Trophoblast cell (in vitro differentiated cells and primary cell): ENCODE results near the gene TOMM70. TPM values are rescaled to one million over a fixed set of nuclear protein-coding genes. Genes with fewer than 3 reads are reported as not detected.
"Not testable (repeated sequence)": the region's sequence is repeated elsewhere in the genome, so short reads cannot be mapped to it uniquely, and the experiment has no call there.

ENCODE experiments used
- DNase-seq, 2 donors: peaks; one replicate each; pipeline ENCODE4 v3.0.0-alpha.2; 2016
- H2AFZ ChIP-seq: 2 replicates; pipeline ENCODE4 v1.6.1; 2013; ENCODE audit warnings: low read length, moderate library complexity, mild to moderate bottlenecking; ENCODE audit not compliant: insufficient read depth, poor library complexity
- H2AK5ac ChIP-seq: 2 replicates; pipeline ENCODE4 v1.6.1; 2013; ENCODE audit warnings: mild to moderate bottlenecking, low read length
- H2BK120ac ChIP-seq: 2 replicates; pipeline ENCODE4 v1.6.1; 2013; ENCODE audit warnings: low read length, mild to moderate bottlenecking, moderate library complexity; ENCODE audit not compliant: insufficient read depth, poor library complexity
- H2BK12ac ChIP-seq: 2 replicates; pipeline ENCODE4 v1.6.1; 2013; ENCODE audit warnings: mild to moderate bottlenecking, low read length, moderate library complexity
- H2BK5ac ChIP-seq: 2 replicates; pipeline ENCODE4 v1.6.1; 2013; ENCODE audit warnings: low read length, low read depth, moderate library complexity, mild to moderate bottlenecking; ENCODE audit not compliant: poor library complexity
- H3K14ac ChIP-seq: 2 replicates; pipeline ENCODE4 v1.6.1; 2013; ENCODE audit warnings: mild to moderate bottlenecking, low read length
- H3K18ac ChIP-seq: 2 replicates; pipeline ENCODE4 v1.6.1; 2013; ENCODE audit warnings: mild to moderate bottlenecking, low read length
- H3K23ac ChIP-seq: 2 replicates; pipeline ENCODE4 v1.6.1; 2013; ENCODE audit warnings: low read length
- H3K27ac ChIP-seq: 2 replicates; pipeline ENCODE4 v1.5.1; 2013; ENCODE audit warnings: low read depth, mild to moderate bottlenecking, inconsistent platforms, low read length, moderate library complexity
- H3K27me3 ChIP-seq: 2 replicates; pipeline ENCODE4 v1.6.1; 2013; ENCODE audit warnings: inconsistent platforms, mild to moderate bottlenecking, low read length, moderate library complexity; ENCODE audit not compliant: insufficient read depth
- H3K36me3 ChIP-seq, 2 experiments: 1 replicate in 1 of 2; 2 replicates in 1 of 2; pipeline ENCODE4 v1.6.1; 2013; ENCODE audit warnings: low read length in 2 of 2, mild to moderate bottlenecking in 2 of 2, moderate library complexity in 1 of 2; ENCODE audit not compliant: insufficient read depth in 2 of 2, control insufficient read depth in 1 of 2
- H3K4ac ChIP-seq: 2 replicates; pipeline ENCODE4 v1.6.1; 2013; ENCODE audit warnings: low read depth, mild to moderate bottlenecking, low read length, moderate library complexity
- H3K4me1 ChIP-seq, 2 experiments: 1 replicate in 1 of 2; 2 replicates in 1 of 2; pipeline ENCODE4 v1.6.1; 2013; ENCODE audit warnings: low read length in 2 of 2, mild to moderate bottlenecking in 2 of 2, moderate library complexity in 1 of 2; ENCODE audit not compliant: insufficient read depth in 2 of 2, control insufficient read depth in 1 of 2
- H3K4me2 ChIP-seq: 2 replicates; pipeline ENCODE4 v1.6.1; 2013; ENCODE audit warnings: inconsistent platforms, mild to moderate bottlenecking, low read length, moderate library complexity
- H3K4me3 ChIP-seq: 2 replicates; pipeline ENCODE4 v1.5.1; 2013; ENCODE audit warnings: mild to moderate bottlenecking, low read depth, low read length, inconsistent platforms
- H3K79me1 ChIP-seq: one replicate; pipeline ENCODE4 v1.6.1; 2013; ENCODE audit warnings: low read length
- H3K79me2 ChIP-seq: 2 replicates; pipeline ENCODE4 v1.6.1; 2013; ENCODE audit warnings: low read length, mild to moderate bottlenecking; ENCODE audit not compliant: control insufficient read depth, insufficient read depth, poor library complexity
- H3K9ac ChIP-seq: 2 replicates; pipeline ENCODE4 v1.6.1; 2013; ENCODE audit warnings: mild to moderate bottlenecking, low read length
- H3K9me3 ChIP-seq: 2 replicates; pipeline ENCODE4 v1.6.1; 2013; ENCODE audit warnings: low read depth, mild to moderate bottlenecking, control low read depth, inconsistent platforms, low read length; ENCODE audit not compliant: insufficient read depth
- H4K12ac ChIP-seq: 2 replicates; pipeline ENCODE4 v1.6.1; 2013; ENCODE audit warnings: low read depth, mild to moderate bottlenecking, low read length, moderate library complexity
- H4K8ac ChIP-seq: 2 replicates; pipeline ENCODE4 v1.6.1; 2013; ENCODE audit warnings: low read depth, mild to moderate bottlenecking, low read length, moderate library complexity
- H4K91ac ChIP-seq: one replicate; pipeline ENCODE4 v1.6.1; 2013; ENCODE audit warnings: low read depth, mild to moderate bottlenecking, low read length, moderate library complexity
- WGBS: extraction: QIAGEN DNeasy Blood & Tissue Kit; methylation state at CpG from one replicate; pipeline ENCODE4 v1.1.7; 2013; ENCODE audit warnings: missing lambda C conversion rate; ENCODE audit not compliant: insufficient read length, insufficient coverage; ENCODE audit errors: extremely low coverage; 5-methylcytosine and 5-hydroxymethylcytosine counted together
- polyA plus RNA-seq: library from polyadenylated mRNA; stranded (reverse); fragments of 200-250 nt; gene quantifications from 2 replicates; pipeline ENCODE4 v1.2.3, GENCODE V29; 2013

Gene TOMM70
- 21.0 and 21.3 TPM in 2 replicates for polyA plus RNA-seq

GRCh38 chr3:100400780-100401673 is at the start of gene TOMM70, which contains the start of gene LNP1:
TOMM70 (minus strand) TSS chr3:100401089; CDS start chr3:100400949, 140 bp downstream.
LNP1 (plus strand) TSS chr3:100401539; CDS start chr3:100429730, 28,191 bp downstream.
- Histone ChIP-seq H2BK120ac (peak within 1 kb of the TSS; percentile 90), H2BK12ac (no peak within 1 kb of the TSS), H3K4me1 (peaks cover 4 to 5% of the 10 kb centered on the region in 2 experiments), H3K4ac (peak within 1 kb of the TSS; percentile 77), H3K14ac (peak within 1 kb of the TSS; percentile 90), H3K18ac (peak within 1 kb of the TSS; percentile 98), H3K9ac (peak within 1 kb of the TSS; percentile 78), H3K4me3 (peak within 1 kb of the TSS; percentile 89), H2AFZ (peak within 1 kb of the TSS; percentile 95), H3K27ac (peak within 1 kb of the TSS; percentile 69), H4K8ac (peak within 1 kb of the TSS; percentile 95), H2BK5ac (peak within 1 kb of the TSS; percentile 76), H2AK5ac (peak within 1 kb of the TSS; percentile 82), H3K79me1 (peaks cover 10% of the 10 kb centered on the region), H3K23ac (no peak within 1 kb of the TSS), H4K12ac (peak within 1 kb of the TSS; percentile 98), H3K4me2 (peak within 1 kb of the TSS; percentile 96), H3K27me3 (no peaks in the 10 kb centered on the region), H3K9me3 (no peaks in the 10 kb centered on the region), H4K91ac (peak within 1 kb of the TSS; percentile 91), H3K36me3 (no peaks in the 10 kb centered on the region), H3K79me2 (peaks cover 14% of the 10 kb centered on the region)
- WGBS, result no CpG with 5 or more reads among the region's 64 CpGs
- DNase-seq, result peak; percentile 97

- no peak overlapping the region for H2AFZ ChIP-seq
- peaks cover 2% of the 10 kb centered on the region for H3K9me3 ChIP-seq
- H2BK12ac ChIP-seq, result no peak overlapping the region
- H3K79me2 ChIP-seq, result no peaks in the 10 kb centered on the region
- H3K4me2 ChIP-seq, result no peak overlapping the region
- no peak overlapping the region for H4K91ac ChIP-seq
- H2BK120ac ChIP-seq, result no peak overlapping the region
- DNase-seq, result no peak
- no peak overlapping the region for H3K23ac ChIP-seq
- H3K14ac ChIP-seq, result no peak overlapping the region
- no peaks in the 10 kb centered on the region for H3K36me3 ChIP-seq
- no peak overlapping the region for H2BK5ac ChIP-seq
- H3K27me3 ChIP-seq, result no peaks in the 10 kb centered on the region
- H3K4me1 ChIP-seq, result no peaks in the 10 kb centered on the region
- no peak overlapping the region for H3K18ac ChIP-seq
- H3K4ac ChIP-seq, result no peak overlapping the region
- no peak overlapping the region for H4K12ac ChIP-seq
- H3K79me1 ChIP-seq, result no peaks in the 10 kb centered on the region
- no CpG with 5 or more reads among the region's 2 CpGs for WGBS
- no peak overlapping the region for H3K4me3 ChIP-seq
- H3K9ac ChIP-seq, result no peak overlapping the region
- no peak overlapping the region for H3K27ac ChIP-seq
- no peak overlapping the region for H4K8ac ChIP-seq
- H2AK5ac ChIP-seq, result no peak overlapping the region
Observed at GRCh38 chr3:100449214-100449613, 48.3 kb upstream of the TOMM70 start.

GRCh38 chr3:100448079-100448478 is 47.2 kb upstream of the TOMM70 start:
- H3K27me3 ChIP-seq, result no peaks in the 10 kb centered on the region
- H3K14ac ChIP-seq, result no peak overlapping the region
- H3K4ac ChIP-seq, result no peak overlapping the region
- H2AK5ac ChIP-seq, result no peak overlapping the region
- no peaks in the 10 kb centered on the region for H3K4me1 ChIP-seq
- H3K79me1 ChIP-seq, result no peaks in the 10 kb centered on the region
- no peak overlapping the region for H3K4me3 ChIP-seq
- no peak overlapping the region for H3K9ac ChIP-seq
- no peaks in the 10 kb centered on the region for H3K36me3 ChIP-seq
- no peak overlapping the region for H2BK5ac ChIP-seq
- no peak overlapping the region for H3K27ac ChIP-seq
- H3K4me2 ChIP-seq, result no peak overlapping the region
- no peak overlapping the region for H2BK120ac ChIP-seq
- H3K18ac ChIP-seq, result no peak overlapping the region
- H3K23ac ChIP-seq, result no peak overlapping the region
- H4K12ac ChIP-seq, result no peak overlapping the region
- no peak overlapping the region for H4K8ac ChIP-seq
- peaks cover 2% of the 10 kb centered on the region for H3K9me3 ChIP-seq
- H2AFZ ChIP-seq, result no peak overlapping the region
- no CpG with 5 or more reads among the region's 1 CpG for WGBS
- H2BK12ac ChIP-seq, result no peak overlapping the region
- no peak for DNase-seq
- H4K91ac ChIP-seq, result no peak overlapping the region
- H3K79me2 ChIP-seq, result no peaks in the 10 kb centered on the region

- H3K14ac ChIP-seq, H3K9me3 ChIP-seq, H3K79me1 ChIP-seq, H3K23ac ChIP-seq, H3K4me2 ChIP-seq, H4K12ac ChIP-seq, DNase-seq, H3K9ac ChIP-seq, H4K91ac ChIP-seq, H2BK120ac ChIP-seq, H2BK5ac ChIP-seq, H2AK5ac ChIP-seq, H4K8ac ChIP-seq, H3K4me3 ChIP-seq, H3K79me2 ChIP-seq, H3K4ac ChIP-seq, H3K4me1 ChIP-seq, H3K18ac ChIP-seq, H3K27ac ChIP-seq, H2BK12ac ChIP-seq, H2AFZ ChIP-seq, H3K27me3 ChIP-seq, H3K36me3 ChIP-seq: not testable (repeated sequence)
- no CpG with 5 or more reads among the region's 3 CpGs for WGBS
Observed at GRCh38 chr3:100447067-100447466, 46.2 kb upstream of the TOMM70 start.
